ENCODE results near the gene OR2Y1.

DNA sequence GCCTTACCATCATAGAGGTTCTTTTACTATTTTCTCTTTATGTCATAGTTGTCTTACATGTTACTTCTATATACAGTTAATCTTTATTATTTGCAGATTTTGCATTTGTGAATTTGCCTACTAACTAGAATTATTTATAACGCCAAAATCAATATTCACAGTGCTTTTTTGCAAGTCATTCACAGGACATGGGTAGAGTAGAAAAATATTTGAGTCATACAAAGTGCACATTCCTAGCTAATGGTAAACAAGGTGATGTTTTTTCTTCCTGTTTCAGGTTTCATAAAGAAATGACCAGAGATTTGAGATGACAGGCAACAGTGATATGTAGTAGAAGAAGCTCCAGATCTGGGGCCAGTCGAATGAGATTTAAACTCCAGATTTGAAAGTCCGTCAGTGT, 30.0 kb upstream of the OR2Y1 start:
- TF ChIP-seq, protein P1, sequence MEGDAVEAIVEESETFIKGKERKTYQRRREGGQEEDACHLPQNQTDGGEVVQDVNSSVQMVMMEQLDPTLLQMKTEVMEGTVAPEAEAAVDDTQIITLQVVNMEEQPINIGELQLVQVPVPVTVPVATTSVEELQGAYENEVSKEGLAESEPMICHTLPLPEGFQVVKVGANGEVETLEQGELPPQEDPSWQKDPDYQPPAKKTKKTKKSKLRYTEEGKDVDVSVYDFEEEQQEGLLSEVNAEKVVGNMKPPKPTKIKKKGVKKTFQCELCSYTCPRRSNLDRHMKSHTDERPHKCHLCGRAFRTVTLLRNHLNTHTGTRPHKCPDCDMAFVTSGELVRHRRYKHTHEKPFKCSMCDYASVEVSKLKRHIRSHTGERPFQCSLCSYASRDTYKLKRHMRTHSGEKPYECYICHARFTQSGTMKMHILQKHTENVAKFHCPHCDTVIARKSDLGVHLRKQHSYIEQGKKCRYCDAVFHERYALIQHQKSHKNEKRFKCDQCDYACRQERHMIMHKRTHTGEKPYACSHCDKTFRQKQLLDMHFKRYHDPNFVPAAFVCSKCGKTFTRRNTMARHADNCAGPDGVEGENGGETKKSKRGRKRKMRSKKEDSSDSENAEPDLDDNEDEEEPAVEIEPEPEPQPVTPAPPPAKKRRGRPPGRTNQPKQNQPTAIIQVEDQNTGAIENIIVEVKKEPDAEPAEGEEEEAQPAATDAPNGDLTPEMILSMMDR (IDR thresholded peaks at IDR 0.05), result no peak
- no peak for TF ChIP-seq POLR2A (IDR thresholded peaks at IDR 0.05)
